KMS-11 (cell line): ENCODE data around the gene RNF10.

ENCODE experiments used
- H2AFZ ChIP-seq: fragments of 200-600 bp; sonication (generic); 2 replicates; pipeline ENCODE4 v1.6.1; 2016; ENCODE audit warnings: antibody characterized with exemption, mixed run types, low read depth
- H3K27ac ChIP-seq: fragments of 200-600 bp; sonication (generic); 2 replicates; pipeline ENCODE4 v1.6.1; 2016; ENCODE audit warnings: mild to moderate bottlenecking, mixed run types
- H3K27me3 ChIP-seq: fragments of 200-600 bp; sonication (generic); 2 replicates; pipeline ENCODE4 v1.6.1; 2017; ENCODE audit warnings: mild to moderate bottlenecking, low read depth, mixed run types, moderate library complexity; ENCODE audit not compliant: insufficient read depth
- H3K36me3 ChIP-seq: fragments of 200-600 bp; sonication (generic); 2 replicates; pipeline ENCODE4 v1.6.1; 2017; ENCODE audit warnings: mild to moderate bottlenecking, mixed run types; ENCODE audit not compliant: insufficient read depth
- H3K4me1 ChIP-seq: fragments of 200-600 bp; sonication (generic); 2 replicates; pipeline ENCODE4 v1.6.1; 2016; ENCODE audit warnings: mild to moderate bottlenecking, low read depth, mixed run types; ENCODE audit not compliant: poor library complexity, severe bottlenecking
- H3K4me2 ChIP-seq: fragments of 200-600 bp; sonication (generic); 2 replicates; pipeline ENCODE4 v1.7.0; 2016; ENCODE audit warnings: mild to moderate bottlenecking, mixed run types
- H3K4me3 ChIP-seq: fragments of 200-600 bp; sonication (generic); IDR thresholded peaks from 2 replicates; pipeline ENCODE4 v1.6.1; 2017; ENCODE audit warnings: low read depth, low read length, mixed read lengths; ENCODE audit not compliant: insufficient read depth
- H3K79me2 ChIP-seq: fragments of 200-600 bp; sonication (generic); 2 replicates; pipeline ENCODE4 v1.6.1; 2016; ENCODE audit warnings: low read depth, mixed run types; ENCODE audit not compliant: insufficient read depth
- H3K9ac ChIP-seq: fragments of 200-600 bp; sonication (generic); 2 replicates; pipeline ENCODE4 v1.6.1; 2016; ENCODE audit warnings: mild to moderate bottlenecking, mixed run types
- H4K20me1 ChIP-seq: fragments of 200-600 bp; sonication (generic); 2 replicates; pipeline ENCODE4 v1.6.1; 2016; ENCODE audit warnings: mild to moderate bottlenecking, mixed run types; ENCODE audit not compliant: insufficient read depth
- TF ChIP-seq, protein P1 (sequence below): fragments of 200-600 bp; sonication (generic); conservative IDR thresholded peaks from 2 replicates; pipeline ENCODE4 v1.6.1; 2017; ENCODE audit warnings: low read depth, mild to moderate bottlenecking, antibody characterized with exemption, low read length, moderate library complexity, mixed read lengths

RNF10 gene

DNA sequence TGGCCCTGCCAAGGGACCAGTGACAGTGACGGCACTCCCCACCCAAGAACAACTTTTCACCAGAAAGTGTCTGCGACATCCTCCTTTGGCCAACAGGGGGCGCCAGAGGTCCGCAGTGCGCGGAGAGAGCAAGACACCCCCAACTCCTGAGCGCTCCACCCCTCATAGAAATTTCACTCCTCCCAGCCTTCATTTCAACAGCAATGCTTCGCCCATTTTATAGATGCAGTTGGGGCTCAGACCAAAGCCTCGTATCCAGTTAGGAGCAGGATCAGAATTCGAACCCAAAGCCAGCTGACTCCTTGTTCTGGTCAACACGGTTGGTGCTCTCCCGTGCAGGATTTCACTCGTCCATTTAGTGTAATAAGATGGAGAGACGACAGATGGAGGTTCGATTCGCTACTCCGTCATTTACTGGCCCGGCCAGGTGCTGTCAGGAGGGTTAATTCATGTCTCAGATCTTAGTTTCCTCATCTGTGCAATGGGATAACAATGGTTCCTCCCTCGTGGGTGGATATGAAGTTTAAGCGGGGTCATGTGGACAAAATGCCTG is 49.4 kb downstream of the RNF10 start:
- Histone ChIP-seq H4K20me1 (no peaks in the 10 kb centered on the region), H3K27me3 (no peaks in the 10 kb centered on the region), H3K4me3 (no peak overlapping the region), H3K79me2 (no peaks in the 10 kb centered on the region), H3K27ac (no peak overlapping the region), H3K4me1 (peaks cover 27% of the 10 kb centered on the region), H3K9ac (no peak overlapping the region), H2AFZ (peak overlapping the region; percentile 59), H3K4me2 (peak overlapping the region; percentile 36; the same call in 1 of the 2 replicates), H3K36me3 (no peaks in the 10 kb centered on the region)
- TF ChIP-seq, protein P1, sequence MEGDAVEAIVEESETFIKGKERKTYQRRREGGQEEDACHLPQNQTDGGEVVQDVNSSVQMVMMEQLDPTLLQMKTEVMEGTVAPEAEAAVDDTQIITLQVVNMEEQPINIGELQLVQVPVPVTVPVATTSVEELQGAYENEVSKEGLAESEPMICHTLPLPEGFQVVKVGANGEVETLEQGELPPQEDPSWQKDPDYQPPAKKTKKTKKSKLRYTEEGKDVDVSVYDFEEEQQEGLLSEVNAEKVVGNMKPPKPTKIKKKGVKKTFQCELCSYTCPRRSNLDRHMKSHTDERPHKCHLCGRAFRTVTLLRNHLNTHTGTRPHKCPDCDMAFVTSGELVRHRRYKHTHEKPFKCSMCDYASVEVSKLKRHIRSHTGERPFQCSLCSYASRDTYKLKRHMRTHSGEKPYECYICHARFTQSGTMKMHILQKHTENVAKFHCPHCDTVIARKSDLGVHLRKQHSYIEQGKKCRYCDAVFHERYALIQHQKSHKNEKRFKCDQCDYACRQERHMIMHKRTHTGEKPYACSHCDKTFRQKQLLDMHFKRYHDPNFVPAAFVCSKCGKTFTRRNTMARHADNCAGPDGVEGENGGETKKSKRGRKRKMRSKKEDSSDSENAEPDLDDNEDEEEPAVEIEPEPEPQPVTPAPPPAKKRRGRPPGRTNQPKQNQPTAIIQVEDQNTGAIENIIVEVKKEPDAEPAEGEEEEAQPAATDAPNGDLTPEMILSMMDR, result peak; percentile 87

DNA sequence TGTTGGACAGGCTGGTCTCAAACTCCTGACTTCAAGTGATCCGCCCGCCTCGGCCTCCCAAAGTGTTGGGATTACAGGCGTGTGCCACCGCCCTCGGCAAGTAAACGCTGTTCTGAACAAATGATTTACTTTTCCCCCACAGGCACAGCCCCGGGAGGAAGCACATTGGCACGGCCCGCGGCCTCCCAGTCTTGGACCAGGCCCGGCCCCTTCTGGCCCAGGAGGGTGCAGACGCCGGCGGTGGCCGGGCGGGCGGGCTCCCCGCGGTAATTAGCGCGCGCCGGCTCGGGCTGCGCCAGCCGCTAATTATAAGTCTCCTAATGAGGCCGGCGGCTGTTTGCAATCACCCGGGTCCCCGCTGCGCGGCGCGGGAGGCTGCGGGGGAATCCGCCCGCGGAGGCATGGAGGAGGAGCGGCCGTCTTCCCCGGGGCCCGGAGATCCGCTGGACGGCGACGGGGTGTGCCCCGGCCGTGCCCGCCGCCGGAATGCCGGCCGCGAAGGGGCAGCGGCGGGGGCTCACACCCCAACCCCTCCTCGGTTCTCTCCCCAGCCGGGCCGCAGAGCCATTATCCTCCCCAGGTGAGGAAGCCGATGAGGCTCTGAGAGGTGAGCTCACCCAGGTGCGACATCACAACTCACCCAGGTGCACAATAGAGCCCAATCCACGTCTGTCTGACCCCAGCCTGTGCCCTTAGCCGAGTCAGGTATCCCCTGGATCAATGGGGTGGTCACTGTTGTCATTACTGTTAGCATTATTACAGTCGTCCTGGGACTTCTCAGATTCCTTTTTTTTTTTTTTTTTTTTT is 50.4 kb downstream of the RNF10 start:
- Histone ChIP-seq H3K4me1 (peaks cover 19% of the 10 kb centered on the region), H3K27ac (no peak overlapping the region), H2AFZ (peak overlapping the region; percentile 47), H3K36me3 (no peaks in the 10 kb centered on the region), H3K79me2 (no peaks in the 10 kb centered on the region), H3K4me2 (peak overlapping the region; percentile 54), H3K4me3 (no peak overlapping the region), H3K9ac (no peak overlapping the region), H4K20me1 (no peaks in the 10 kb centered on the region), H3K27me3 (no peaks in the 10 kb centered on the region)
- TF ChIP-seq, protein P1, result 0 out of 2 replicates have a peak, but pooled peaks have one; percentile 6

DNA sequence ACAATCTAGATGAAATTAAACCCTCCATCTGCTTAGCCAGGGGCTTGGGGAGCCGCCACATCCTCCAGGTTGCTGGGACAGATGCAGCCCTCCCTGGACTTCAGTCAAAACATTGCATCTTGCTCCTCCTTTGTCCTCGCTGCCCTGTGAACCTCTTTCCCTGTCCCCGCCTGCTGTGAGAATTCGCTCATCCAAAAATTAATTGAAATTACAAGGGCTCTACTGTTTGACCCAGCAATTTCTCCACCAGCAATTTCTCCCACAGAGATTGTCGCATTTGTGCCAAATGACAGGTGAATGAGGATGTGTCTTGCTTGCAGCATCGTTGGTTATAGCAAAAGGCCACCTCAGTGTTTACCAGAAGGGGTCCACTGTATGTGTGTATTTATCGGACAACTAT is 52.0 kb downstream of the RNF10 start:
- no peak overlapping the region for H2AFZ ChIP-seq
- H3K4me3 ChIP-seq, result no peak overlapping the region
- no peaks in the 10 kb centered on the region for H3K27me3 ChIP-seq
- TF ChIP-seq, protein P1, result no peak
- peaks cover 12% of the 10 kb centered on the region for H3K4me1 ChIP-seq
- no peak overlapping the region for H3K9ac ChIP-seq
- H3K27ac ChIP-seq, result no peak overlapping the region
- no peaks in the 10 kb centered on the region for H3K36me3 ChIP-seq
- no peaks in the 10 kb centered on the region for H4K20me1 ChIP-seq
- no peak overlapping the region for H3K4me2 ChIP-seq
- no peaks in the 10 kb centered on the region for H3K79me2 ChIP-seq

DNA sequence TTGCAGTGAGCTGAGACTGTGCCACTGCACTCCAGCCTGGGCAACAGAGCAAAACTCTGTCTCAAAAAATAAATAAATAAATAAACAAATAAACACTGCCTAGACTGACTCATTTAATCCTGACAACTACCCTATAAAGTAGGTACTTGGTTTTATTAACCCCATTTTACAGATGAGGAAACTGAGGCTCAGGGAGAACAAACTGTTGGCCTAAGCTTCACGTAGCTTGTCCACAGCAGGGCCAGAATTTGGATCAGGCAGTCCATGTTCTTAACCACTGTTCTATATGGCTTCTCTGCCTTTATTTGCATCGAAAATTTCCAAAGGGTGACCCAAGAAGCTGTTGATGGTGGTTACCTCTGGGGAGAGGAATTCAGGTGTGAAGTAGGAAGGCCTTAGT is 52.7 kb downstream of the RNF10 start:
- no peak overlapping the region for H3K9ac ChIP-seq
- H2AFZ ChIP-seq, result no peak overlapping the region
- peaks cover 11% of the 10 kb centered on the region for H3K4me1 ChIP-seq
- H3K79me2 ChIP-seq, result no peaks in the 10 kb centered on the region
- no peaks in the 10 kb centered on the region for H3K36me3 ChIP-seq
- H3K4me3 ChIP-seq, result no peak overlapping the region
- no peak overlapping the region for H3K27ac ChIP-seq
- H4K20me1 ChIP-seq, result no peaks in the 10 kb centered on the region
- H3K4me2 ChIP-seq, result no peak overlapping the region
- H3K27me3 ChIP-seq, result no peaks in the 10 kb centered on the region
- TF ChIP-seq, protein P1, result no peak
